ENCODE measurements around the gene SPOPL. TPM values are rescaled to one million over a fixed set of nuclear protein-coding genes. Genes with fewer than 3 reads are reported as not detected.

The SPOPL gene
- polyA plus RNA-seq, 2 of the 4 experiments (the other 2 are of a cell fraction), result 7.2 to 16.9 TPM

DNA sequence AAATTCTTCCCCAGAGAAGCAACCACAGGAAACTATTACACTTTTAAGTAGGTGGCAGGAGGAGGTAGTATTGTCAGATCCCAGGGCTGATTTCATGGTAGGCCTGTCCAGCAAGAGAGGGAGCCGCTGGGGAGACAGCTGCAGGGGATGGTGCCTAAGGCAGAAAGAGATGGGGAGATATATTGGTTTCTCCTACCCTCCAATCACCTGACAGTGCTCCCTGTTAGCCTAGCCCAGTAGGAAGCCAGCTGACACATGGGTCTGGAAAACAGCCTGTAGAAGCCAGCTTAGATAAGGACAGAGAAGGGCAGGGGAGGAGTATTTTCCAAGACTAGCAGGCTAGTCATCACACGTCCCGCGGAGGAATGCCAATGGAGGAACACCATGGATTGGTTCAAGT, 8.2 kb upstream of the SPOPL start:
- Histone ChIP-seq H3K4me2 (no peak overlapping the region), H3K27ac (no peak overlapping the region), H3K9me3 (no peaks in the 10 kb centered on the region), H3K4me1 (no peaks in the 10 kb centered on the region), H3K4me3 (no peak overlapping the region)
- FAIRE-seq, result no peak
- ChIA-PET POLR2A (no interaction called here), CTCF (no interaction called here)
- ATAC-seq, result no peak
- WGBS (ENCODE audit: missing lambda C conversion rate), result 97% methylated on average over 4 of the region's 4 CpGs
- no peak for DNase-seq (ENCODE audit: low read depth in 1 of 2, low spot score in 1 of 2)
- TF ChIP-seq EP300 (IDR thresholded peaks at IDR 0.05) (no peak), SMC3 (IDR thresholded peaks at IDR 0.05) (no peak), PHF8 (IDR thresholded peaks at IDR 0.05; ENCODE audit: borderline replicate concordance, low read depth) (no peak)
- TF ChIP-seq, protein P1, sequence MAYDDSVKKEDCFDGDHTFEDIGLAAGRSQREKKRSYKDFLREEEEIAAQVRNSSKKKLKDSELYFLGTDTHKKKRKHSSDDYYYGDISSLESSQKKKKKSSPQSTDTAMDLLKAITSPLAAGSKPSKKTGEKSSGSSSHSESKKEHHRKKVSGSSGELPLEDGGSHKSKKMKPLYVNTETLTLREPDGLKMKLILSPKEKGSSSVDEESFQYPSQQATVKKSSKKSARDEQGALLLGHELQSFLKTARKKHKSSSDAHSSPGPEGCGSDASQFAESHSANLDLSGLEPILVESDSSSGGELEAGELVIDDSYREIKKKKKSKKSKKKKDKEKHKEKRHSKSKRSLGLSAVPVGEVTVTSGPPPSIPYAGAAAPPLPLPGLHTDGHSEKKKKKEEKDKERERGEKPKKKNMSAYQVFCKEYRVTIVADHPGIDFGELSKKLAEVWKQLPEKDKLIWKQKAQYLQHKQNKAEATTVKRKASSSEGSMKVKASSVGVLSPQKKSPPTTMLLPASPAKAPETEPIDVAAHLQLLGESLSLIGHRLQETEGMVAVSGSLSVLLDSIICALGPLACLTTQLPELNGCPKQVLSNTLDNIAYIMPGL (CRISPR knock-in tag; IDR thresholded peaks at IDR 0.05; ENCODE audit: borderline replicate concordance), result no peak
- TF ChIP-seq, protein P2, sequence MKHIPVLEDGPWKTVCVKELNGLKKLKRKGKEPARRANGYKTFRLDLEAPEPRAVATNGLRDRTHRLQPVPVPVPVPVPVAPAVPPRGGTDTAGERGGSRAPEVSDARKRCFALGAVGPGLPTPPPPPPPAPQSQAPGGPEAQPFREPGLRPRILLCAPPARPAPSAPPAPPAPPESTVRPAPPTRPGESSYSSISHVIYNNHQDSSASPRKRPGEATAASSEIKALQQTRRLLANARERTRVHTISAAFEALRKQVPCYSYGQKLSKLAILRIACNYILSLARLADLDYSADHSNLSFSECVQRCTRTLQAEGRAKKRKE (CRISPR knock-in tag; IDR thresholded peaks at IDR 0.05; ENCODE audit: low read depth), result no peak

DNA sequence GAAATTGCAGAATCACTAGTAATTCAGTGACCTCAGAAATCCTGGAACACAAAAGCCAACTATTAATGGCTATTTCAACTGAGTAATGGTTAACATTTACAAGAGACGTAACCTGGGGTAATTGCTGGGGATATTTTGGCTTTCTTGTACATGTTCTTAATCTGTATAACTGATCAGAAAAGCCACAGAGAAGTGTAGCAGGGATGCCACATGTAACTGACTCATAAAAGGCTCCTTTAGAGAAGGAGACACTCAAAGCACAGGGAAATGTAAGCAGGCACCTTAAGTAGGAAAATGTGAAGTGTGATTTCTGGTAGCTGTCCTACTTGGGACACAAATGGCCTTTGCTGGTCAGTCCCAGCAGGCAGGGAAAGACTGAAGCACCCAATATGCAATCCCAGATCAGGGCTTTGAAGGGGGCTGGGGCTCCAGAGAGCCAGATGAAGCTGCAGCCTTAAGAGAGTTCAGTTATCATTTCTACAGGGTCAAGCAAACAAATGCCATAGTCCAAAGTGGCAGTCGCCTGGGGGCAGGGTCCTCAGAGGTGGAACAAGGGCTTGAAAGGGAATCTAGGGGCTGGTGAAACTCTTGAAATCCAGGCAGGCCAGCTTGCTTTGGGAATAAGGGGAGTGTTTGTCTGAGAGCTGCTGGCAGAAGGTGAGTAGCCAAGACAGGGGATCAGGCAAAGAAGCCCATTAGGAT, 7.2 kb upstream of the SPOPL start:
- TF ChIP-seq SMC3 (IDR thresholded peaks at IDR 0.05) (no peak), ZSCAN20 (CRISPR knock-in tag; IDR thresholded peaks at IDR 0.05) (no peak), CHD4 (IDR thresholded peaks at IDR 0.05; ENCODE audit: borderline replicate concordance) (no peak), GATA3 (IDR thresholded peaks at IDR 0.05; ENCODE audit: borderline replicate concordance) (no peak), ZC3H11A (IDR thresholded peaks at IDR 0.05) (no peak), EP300 (IDR thresholded peaks at IDR 0.05) (no peak), FOSL2 (IDR thresholded peaks at IDR 0.05) (no peak), FOSL2 (CRISPR knock-in tag; IDR thresholded peaks at IDR 0.05) (no peak), CBX2 (IDR thresholded peaks at IDR 0.05; ENCODE audit: borderline replicate concordance, low read depth) (no peak), JUNB (IDR thresholded peaks at IDR 0.05) (no peak), CBX8 (IDR thresholded peaks at IDR 0.05) (no peak)
- no peak overlapping the region for H3K4me3 ChIP-seq
- CTCF ChIA-PET, result no interaction called here
- no peak overlapping the region for H3K4me2 ChIP-seq
- POLR2A ChIA-PET, result no interaction called here
- FAIRE-seq (no peak), ATAC-seq (no peak), DNase-seq (ENCODE audit: low read depth in 1 of 2, low spot score in 1 of 2) (no peak)
- no peaks in the 10 kb centered on the region for H3K9me3 ChIP-seq
- no peak overlapping the region for H3K27ac ChIP-seq
- 82% methylated on average over 2 of the region's 2 CpGs for WGBS (ENCODE audit: missing lambda C conversion rate)
- no peaks in the 10 kb centered on the region for H3K4me1 ChIP-seq

DNA sequence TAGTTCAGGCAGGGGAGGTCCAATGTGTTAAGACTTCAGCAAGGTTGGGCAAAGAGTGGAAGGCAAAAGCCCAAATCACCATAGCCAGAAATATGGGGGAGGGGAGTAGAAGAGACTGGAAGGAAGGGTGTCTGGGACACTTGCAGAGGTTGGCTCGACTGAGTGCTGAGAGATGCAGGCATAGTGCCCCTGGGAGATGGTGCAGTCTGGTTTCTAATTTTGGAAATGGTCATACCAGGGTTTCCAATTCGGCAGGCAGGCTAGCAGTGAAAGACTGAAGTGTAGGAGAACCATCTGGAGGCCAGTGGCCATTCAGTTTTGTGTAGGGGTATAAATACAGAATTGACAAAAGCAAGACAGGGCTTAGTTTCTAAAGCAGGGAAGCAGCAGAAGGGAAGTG, 6.2 kb upstream of the SPOPL start:
- ChIA-PET CTCF (no interaction called here), POLR2A (no interaction called here)
- no peak for FAIRE-seq

More for the DNA sequence above, 6.2 kb upstream of the SPOPL start:
- TF ChIP-seq, protein P3, sequence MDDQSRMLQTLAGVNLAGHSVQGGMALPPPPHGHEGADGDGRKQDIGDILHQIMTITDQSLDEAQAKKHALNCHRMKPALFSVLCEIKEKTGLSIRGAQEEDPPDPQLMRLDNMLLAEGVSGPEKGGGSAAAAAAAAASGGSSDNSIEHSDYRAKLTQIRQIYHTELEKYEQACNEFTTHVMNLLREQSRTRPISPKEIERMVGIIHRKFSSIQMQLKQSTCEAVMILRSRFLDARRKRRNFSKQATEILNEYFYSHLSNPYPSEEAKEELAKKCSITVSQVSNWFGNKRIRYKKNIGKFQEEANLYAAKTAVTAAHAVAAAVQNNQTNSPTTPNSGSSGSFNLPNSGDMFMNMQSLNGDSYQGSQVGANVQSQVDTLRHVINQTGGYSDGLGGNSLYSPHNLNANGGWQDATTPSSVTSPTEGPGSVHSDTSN (IDR thresholded peaks at IDR 0.05), result no peak
- TF ChIP-seq HDAC2 (IDR thresholded peaks at IDR 0.05), result no peak
- TF ChIP-seq RCOR1 (IDR thresholded peaks at IDR 0.05; ENCODE audit: low read depth, low read length), result no peak
- TF ChIP-seq CEBPB (IDR thresholded peaks at IDR 0.05), result no peak
- no peak for TF ChIP-seq TFCP2L1 (CRISPR knock-in tag; IDR thresholded peaks at IDR 0.05)
- TF ChIP-seq NPAS2 (CRISPR knock-in tag; IDR thresholded peaks at IDR 0.05; ENCODE audit: borderline replicate concordance), result no peak
- no peak for TF ChIP-seq BHLHE40 (IDR thresholded peaks at IDR 0.05; ENCODE audit: low read depth, low read length)
- TF ChIP-seq TP53 (CRISPR knock-in tag; IDR thresholded peaks at IDR 0.05), result no peak
- TF ChIP-seq, protein P4, sequence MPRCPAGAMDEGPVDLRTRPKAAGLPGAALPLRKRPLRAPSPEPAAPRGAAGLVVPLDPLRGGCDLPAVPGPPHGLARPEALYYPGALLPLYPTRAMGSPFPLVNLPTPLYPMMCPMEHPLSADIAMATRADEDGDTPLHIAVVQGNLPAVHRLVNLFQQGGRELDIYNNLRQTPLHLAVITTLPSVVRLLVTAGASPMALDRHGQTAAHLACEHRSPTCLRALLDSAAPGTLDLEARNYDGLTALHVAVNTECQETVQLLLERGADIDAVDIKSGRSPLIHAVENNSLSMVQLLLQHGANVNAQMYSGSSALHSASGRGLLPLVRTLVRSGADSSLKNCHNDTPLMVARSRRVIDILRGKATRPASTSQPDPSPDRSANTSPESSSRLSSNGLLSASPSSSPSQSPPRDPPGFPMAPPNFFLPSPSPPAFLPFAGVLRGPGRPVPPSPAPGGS (IDR thresholded peaks at IDR 0.05), result no peak
- no peak for TF ChIP-seq MAZ (IDR thresholded peaks at IDR 0.05; ENCODE audit: borderline replicate concordance, low read depth, low read length)
- no peak for TF ChIP-seq PHF8 (IDR thresholded peaks at IDR 0.05; ENCODE audit: borderline replicate concordance, low read depth)
- TF ChIP-seq HOXB5 (CRISPR knock-in tag; IDR thresholded peaks at IDR 0.05), result no peak
- TF ChIP-seq, protein P5, sequence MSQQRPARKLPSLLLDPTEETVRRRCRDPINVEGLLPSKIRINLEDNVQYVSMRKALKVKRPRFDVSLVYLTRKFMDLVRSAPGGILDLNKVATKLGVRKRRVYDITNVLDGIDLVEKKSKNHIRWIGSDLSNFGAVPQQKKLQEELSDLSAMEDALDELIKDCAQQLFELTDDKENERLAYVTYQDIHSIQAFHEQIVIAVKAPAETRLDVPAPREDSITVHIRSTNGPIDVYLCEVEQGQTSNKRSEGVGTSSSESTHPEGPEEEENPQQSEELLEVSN (IDR thresholded peaks at IDR 0.05; ENCODE audit: borderline replicate concordance, low read depth), result no peak
- Histone ChIP-seq H3K4me2 (no peak overlapping the region), H3K9me3 (no peaks in the 10 kb centered on the region), H3K4me3 (no peak overlapping the region), H3K4me1 (peaks cover 3% of the 10 kb centered on the region; the same call in 2 of the 3 replicates), H3K27ac (no peak overlapping the region)
- DNase-seq (ENCODE audit: low read depth in 1 of 2, low spot score in 1 of 2) (no peak), ATAC-seq (no peak)
- WGBS (ENCODE audit: missing lambda C conversion rate), result 69% methylated on average over 2 of the region's 2 CpGs
